Upper lobe of right lung (tissue), 1 donor: ENCODE results near the gene ETFB. TPM values are rescaled to one million over a fixed set of nuclear protein-coding genes. Genes with fewer than 3 reads are reported as not detected.

Experiments used
- ATAC-seq: fragments of 200-7000 bp; cut with Tn5 transposase; one replicate; pipeline ENCODE4 v1.9.1; 2020; ENCODE audit warnings: mild to moderate bottlenecking, moderate library complexity
- DNase-seq: peaks from one replicate; pipeline ENCODE4 v3.0.0-alpha.2; 2020
- H3K27ac ChIP-seq: fragments of 200-600 bp; one replicate; pipeline ENCODE4 v1.8.0; 2022
- H3K27me3 ChIP-seq: fragments of 200-600 bp; one replicate; pipeline ENCODE4 v1.8.0; 2022; ENCODE audit warnings: mild to moderate bottlenecking
- H3K36me3 ChIP-seq: fragments of 200-600 bp; one replicate; pipeline ENCODE4 v1.8.0; 2022
- H3K4me1 ChIP-seq: fragments of 200-600 bp; one replicate; pipeline ENCODE4 v1.8.0; 2022
- H3K4me3 ChIP-seq: fragments of 200-600 bp; one replicate; pipeline ENCODE4 v1.8.0; 2022; ENCODE audit warnings: mild to moderate bottlenecking
- H3K9me3 ChIP-seq: fragments of 200-600 bp; one replicate; pipeline ENCODE4 v1.8.0; 2022
- CTCF ChIP-seq: fragments of 200-600 bp; IDR thresholded peaks from one replicate; pipeline ENCODE4 v1.8.0; 2022; ENCODE audit warnings: antibody characterized with exemption
- intact Hi-C: fragments of 100-400 bp; cut with DNase I; formaldehyde crosslinking; loops from one replicate; pipeline ENCODE4 v1.11.0; 2022
- total RNA-seq: library from RNA; stranded (reverse); fragmentation: NEBNext Ultra II Directional; extraction: Animal tissue kit (Norgen Biotek cat#: 25700); gene quantifications from one replicate; pipeline ENCODE4 v1.2.1, GENCODE V29; 2021
- donor health status: DM: no; HTN: yes; CAD: no; lungs with severe emphysema.

Gene ETFB
- total RNA-seq, 1 donor from 2014 or later: 54.5 TPM

- no peak for DNase-seq
- no peak for ATAC-seq
- no peaks in the 10 kb centered on the region for H3K9me3 ChIP-seq
Observed at GRCh38 chr19:51305479-51305878, 60.7 kb downstream of the ETFB start.

GRCh38 chr19:51301266-51301665, 64.9 kb downstream of the ETFB start:
- H3K27me3 ChIP-seq: peaks cover 16% of the 10 kb centered on the region
- no peak for TF ChIP-seq CTCF
- no peak overlapping the region for H3K27ac ChIP-seq
- intact Hi-C loops: no loop called here
- DNase-seq: no peak
- ATAC-seq: no peak
- H3K4me1 ChIP-seq: no peaks in the 10 kb centered on the region
- H3K9me3 ChIP-seq: no peaks in the 10 kb centered on the region
- H3K36me3 ChIP-seq: no peaks in the 10 kb centered on the region
- H3K4me3 ChIP-seq: no peak overlapping the region

More at GRCh38 chr19:51305479-51305878, 60.7 kb downstream of the ETFB start:
- H3K4me3 ChIP-seq: no peak overlapping the region
- no peaks in the 10 kb centered on the region for H3K4me1 ChIP-seq
- H3K27me3 ChIP-seq: peaks cover 38% of the 10 kb centered on the region
- H3K27ac ChIP-seq: no peak overlapping the region
- intact Hi-C loops: no loop called here
- TF ChIP-seq CTCF: no peak
- H3K36me3 ChIP-seq: no peaks in the 10 kb centered on the region

- H3K36me3 ChIP-seq: no peaks in the 10 kb centered on the region
- intact Hi-C loops: no loop called here
- H3K9me3 ChIP-seq: no peaks in the 10 kb centered on the region
- no peak overlapping the region for H3K4me3 ChIP-seq
- no peak overlapping the region for H3K27ac ChIP-seq
- no peaks in the 10 kb centered on the region for H3K4me1 ChIP-seq
- ATAC-seq (no peak), DNase-seq (no peak)
- peaks cover 21% of the 10 kb centered on the region for H3K27me3 ChIP-seq
- no peak for TF ChIP-seq CTCF
Observed at GRCh38 chr19:51297406-51297805, 68.8 kb downstream of the ETFB start.

- Histone ChIP-seq H3K36me3 (no peaks in the 10 kb centered on the region), H3K9me3 (no peaks in the 10 kb centered on the region), H3K27me3 (peaks cover 21% of the 10 kb centered on the region), H3K4me3 (no peak overlapping the region), H3K27ac (no peak overlapping the region), H3K4me1 (no peaks in the 10 kb centered on the region)
- DNase-seq: no peak
- no peak for TF ChIP-seq CTCF
- no peak for ATAC-seq
- intact Hi-C loops: no loop called here
Observed at GRCh38 chr19:51296336-51297093, 69.7 kb downstream of the ETFB start.

- intact Hi-C loops: no loop called here
- DNase-seq (no peak), ATAC-seq (no peak)
- Histone ChIP-seq H3K9me3 (no peaks in the 10 kb centered on the region), H3K4me1 (no peaks in the 10 kb centered on the region), H3K36me3 (no peaks in the 10 kb centered on the region), H3K27me3 (peaks cover 21% of the 10 kb centered on the region), H3K27ac (no peak overlapping the region), H3K4me3 (no peak overlapping the region)
- TF ChIP-seq CTCF: no peak
Observed at GRCh38 chr19:51295382-51296126, 70.6 kb downstream of the ETFB start.

Other genes starting within 250 kb of the ETFB start
- gene SIGLEC9, start 241.5 kb downstream of the ETFB start, total RNA-seq: 14.5 TPM
- 11.0 TPM for gene SIGLEC7, start 224.1 kb downstream of the ETFB start, total RNA-seq
- 20.7 TPM for gene CD33, start 141.3 kb downstream of the ETFB start, total RNA-seq
- gene SIGLECL1, start 115.3 kb downstream of the ETFB start, total RNA-seq: not detected
- gene IGLON5, start 54.7 kb downstream of the ETFB start, total RNA-seq: not detected
- gene VSIG10L, start 24.2 kb downstream of the ETFB start, total RNA-seq: 2.1 TPM
- 0.64 TPM for gene CLDND2, start 2.6 kb upstream of the ETFB start, total RNA-seq
- gene NKG7, start 6.3 kb upstream of the ETFB start, total RNA-seq: 25.1 TPM
- not detected for gene LIM2, start 21.6 kb upstream of the ETFB start, total RNA-seq
- gene C19orf84, start 24.2 kb upstream of the ETFB start, total RNA-seq: not detected
- 12.6 TPM for gene SIGLEC10, start 51.3 kb upstream of the ETFB start, total RNA-seq
- 2.1 TPM for gene SIGLEC8, start 92.1 kb upstream of the ETFB start, total RNA-seq
- not detected for gene CEACAM18, start 112.2 kb upstream of the ETFB start, total RNA-seq
- gene SIGLEC12, start 135.4 kb upstream of the ETFB start, total RNA-seq: 3.7 TPM
- gene SIGLEC6, start 165.3 kb upstream of the ETFB start, total RNA-seq: 9.4 TPM
- 13.8 TPM for gene ZNF175, start 204.9 kb upstream of the ETFB start, total RNA-seq